Measurements from ENCODE around the gene FYB1. TPM values are rescaled to one million over a fixed set of nuclear protein-coding genes. Genes with fewer than 3 reads are reported as not detected.

The FYB1 gene
- total RNA-seq, 1 experiment from 2014 or later = not detected

GRCh38 chr5:39190311-39191102, 28.9 kb downstream of the FYB1 start:
- no peak overlapping the region for H3K27ac ChIP-seq (ENCODE audit: insufficient read length, low read depth, low read length)
- DNase-seq = no peak
- no peak overlapping the region for H3K9ac ChIP-seq (ENCODE audit: extremely low read depth, insufficient read length, low read length)
- no peak overlapping the region for H4K8ac ChIP-seq (replicated peaks; ENCODE audit: insufficient read length, low read depth, low read length)
- H3K14ac ChIP-seq (ENCODE audit: insufficient read depth, low read length) = no peak overlapping the region
- H3K27ac Mint-ChIP-seq = no peak overlapping the region
- no peak overlapping the region for H2AFZ ChIP-seq (ENCODE audit: low read length)
- H3K4me2 ChIP-seq (ENCODE audit: insufficient read depth, insufficient read length, low read length) = no peak overlapping the region
- no peaks in the 10 kb centered on the region for H3K9me3 ChIP-seq (ENCODE audit: control insufficient read depth, low read depth, low read length)
- no peak overlapping the region for H3K23ac ChIP-seq (ENCODE audit: insufficient read length, low read depth, low read length)
- no peaks in the 10 kb centered on the region for H3K27me3 ChIP-seq (ENCODE audit: insufficient read depth, low read length)
- no CpG with 5 or more reads among the region's 4 CpGs for WGBS (ENCODE audit: extremely low coverage, insufficient read length, low lambda C conversion rate)
- no peak overlapping the region for H2BK120ac ChIP-seq (ENCODE audit: low read depth, low read length, poor library complexity, severe bottlenecking)
- H3K4me3 Mint-ChIP-seq = no peak overlapping the region
- H3K27me3 Mint-ChIP-seq (ENCODE audit: low read depth) = no peaks in the 10 kb centered on the region
- H3T11ph ChIP-seq (ENCODE audit: low read length) = no peak overlapping the region
- no peak overlapping the region for H2BK12ac ChIP-seq (ENCODE audit: insufficient read length, low read depth, low read length)
- no peak overlapping the region for H4K5ac ChIP-seq (ENCODE audit: insufficient read length, low read depth, low read length)
- no peak overlapping the region for H3K4ac ChIP-seq (ENCODE audit: low read depth, low read length)
- no peak for TF ChIP-seq CTCF (conservative IDR thresholded peaks at IDR 0.05)
- no peak overlapping the region for H2BK15ac ChIP-seq (ENCODE audit: low read depth, low read length)
- H3K36me3 Mint-ChIP-seq (ENCODE audit: insufficient read depth in 1 of 3, low read depth in 3 of 3) = no peaks in the 10 kb centered on the region
- no peaks in the 10 kb centered on the region for H3K79me2 ChIP-seq (ENCODE audit: insufficient read depth, low read length)
- H3K56ac ChIP-seq (ENCODE audit: insufficient read length, low read depth, low read length) = no peak overlapping the region
- H2AK5ac ChIP-seq (ENCODE audit: insufficient read length, low read length) = no peak overlapping the region
- no peak overlapping the region for H4K91ac ChIP-seq (ENCODE audit: insufficient read length, low read depth, low read length)
- no peak overlapping the region for H2BK20ac ChIP-seq (ENCODE audit: low read depth, low read length, poor library complexity, severe bottlenecking)
- no peaks in the 10 kb centered on the region for H3K4me1 ChIP-seq (ENCODE audit: insufficient read depth, low read length)
- H3K4me1 Mint-ChIP-seq = no peaks in the 10 kb centered on the region
- H2BK5ac ChIP-seq (ENCODE audit: insufficient read length, low read length) = no peak overlapping the region
- H3K23me2 ChIP-seq (ENCODE audit: insufficient read length, low read depth, low read length, poor library complexity, severe bottlenecking) = no peaks in the 10 kb centered on the region
- no peak overlapping the region for H3K18ac ChIP-seq (ENCODE audit: insufficient read length, low read depth, low read length)
- no peaks in the 10 kb centered on the region for H3K79me1 ChIP-seq (ENCODE audit: insufficient read depth, low read depth, low read length, poor library complexity, severe bottlenecking)
- no peaks in the 10 kb centered on the region for H4K20me1 ChIP-seq (ENCODE audit: control insufficient read depth, insufficient read depth, insufficient read length)
- no peaks in the 10 kb centered on the region; a peak in 1 of 5 replicates for H3K9me3 Mint-ChIP-seq

All from H9 (cell line).